HTERT RPE-1 (cell line): ENCODE measurements around the gene IBSP.

Experiments used
- in situ Hi-C: fragments of 300-500 bp; cut with MboI; formaldehyde crosslinking; loops from 4 replicates; pipeline ENCODE4 v1.14.3; 2020; ENCODE audit warnings: low sequenced_read_pairs

Gene IBSP

DNA sequence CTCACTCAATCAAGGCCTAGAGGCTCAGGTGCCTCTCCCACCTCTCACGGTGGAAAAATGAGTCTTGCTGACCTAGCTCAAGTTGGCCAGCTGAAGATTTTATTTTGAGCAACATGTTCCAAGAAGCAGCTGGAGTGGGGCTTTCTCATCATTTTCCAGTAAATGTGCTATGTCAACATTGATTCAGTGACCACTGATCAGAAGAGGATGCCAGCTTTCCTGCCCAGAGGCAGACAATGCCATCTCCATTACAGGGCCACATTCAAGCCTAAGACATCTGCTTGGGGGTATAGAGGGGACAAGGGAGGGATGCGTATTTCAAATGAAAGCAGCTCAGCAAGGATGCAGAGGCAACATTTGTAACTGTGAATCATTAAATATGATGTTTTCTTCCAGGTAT lies 36.4 kb downstream of the IBSP start:
- in situ Hi-C loops: loop anchor here (25.0 kb wide), 1 partner anchor 148 kb away; no protein-coding TSS in a partner anchor

DNA sequence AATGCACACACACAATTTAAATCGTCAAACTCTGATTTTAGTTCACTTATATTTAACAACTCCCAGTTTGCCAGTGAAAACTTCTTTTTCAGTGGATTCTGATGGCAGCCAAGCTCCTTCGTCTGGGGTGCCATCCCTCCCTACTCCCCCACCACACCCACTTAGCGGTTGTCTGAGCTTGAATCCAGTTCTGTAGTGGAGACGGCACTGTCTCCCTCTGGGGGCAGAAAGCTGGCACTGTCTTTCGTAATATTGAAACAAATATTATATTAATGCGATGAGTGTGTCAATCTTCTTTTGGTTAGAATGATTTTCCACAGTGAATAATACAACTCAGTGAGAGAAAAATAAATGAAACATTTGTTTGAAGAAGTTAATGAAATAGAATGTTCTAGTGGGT lies 38.9 kb downstream of the IBSP start:
- in situ Hi-C loops: loop anchor here (25.0 kb wide), 1 partner anchor 151 kb away; no protein-coding TSS in a partner anchor

DNA sequence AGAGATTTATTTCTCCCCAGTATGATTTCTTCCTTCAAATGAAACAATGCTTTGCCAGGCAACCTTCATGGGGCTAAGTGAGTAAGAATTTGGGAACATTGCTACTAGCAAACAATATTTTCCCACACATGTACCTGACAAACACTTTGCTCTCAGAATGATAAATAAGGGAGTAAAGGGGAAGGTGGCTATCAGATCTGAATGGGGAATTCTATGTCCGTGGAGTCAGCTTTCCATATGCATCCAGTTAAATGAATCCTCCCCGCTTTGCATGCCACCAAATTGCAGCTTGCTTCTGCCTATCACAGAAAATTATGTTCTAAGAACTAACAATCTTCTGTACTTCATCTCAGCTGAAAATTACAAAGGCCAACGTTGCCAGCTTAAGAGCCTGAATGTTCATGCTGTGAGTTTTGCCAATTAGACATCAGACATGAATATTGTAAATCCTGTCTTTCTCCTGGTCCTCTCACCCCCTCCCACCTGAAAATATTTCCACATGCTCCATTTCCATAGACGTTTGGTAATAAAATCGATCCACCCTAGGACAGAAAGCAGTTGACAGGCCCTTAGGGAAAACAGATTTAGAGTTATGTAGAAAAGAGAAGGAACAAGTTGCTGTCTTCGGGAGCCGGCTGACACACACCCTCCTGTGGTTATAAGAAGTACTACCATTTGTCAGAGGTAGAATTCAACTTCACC lies 39.7 kb downstream of the IBSP start:
- in situ Hi-C loops: loop anchor here (25.0 kb wide), 1 partner anchor 152 kb away; no protein-coding TSS in a partner anchor

- in situ Hi-C loops: loop anchor here (25.0 kb wide), 1 partner anchor 152 kb away; no protein-coding TSS in a partner anchor
Measured at GRCh38 chr4:87839592-87839946, 40.2 kb downstream of the IBSP start.

DNA sequence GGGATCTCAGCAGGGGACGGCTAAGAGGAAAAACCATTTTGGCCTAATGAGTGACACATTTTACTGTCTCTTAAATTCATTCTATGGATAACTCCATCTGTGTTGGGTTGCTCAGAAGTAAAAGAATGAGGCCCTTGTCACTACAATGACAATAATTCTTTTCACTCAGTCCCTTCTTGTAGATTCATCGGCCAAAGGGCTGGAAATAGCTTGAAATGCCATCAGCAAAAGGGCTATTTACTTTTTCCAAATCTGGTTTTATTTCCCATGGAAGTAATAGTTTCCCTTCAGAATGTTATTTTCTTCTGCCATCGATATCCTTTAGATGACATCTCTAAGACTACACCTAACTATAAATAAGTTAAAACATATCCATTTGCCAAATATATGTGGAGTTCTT lies 40.8 kb downstream of the IBSP start:
- in situ Hi-C loops: loop anchor here (25.0 kb wide), 1 partner anchor 153 kb away; no protein-coding TSS in a partner anchor

- in situ Hi-C loops: loop anchor here (25.0 kb wide), 1 partner anchor 157 kb away; no protein-coding TSS in a partner anchor
Measured at GRCh38 chr4:87843936-87844335, 44.6 kb downstream of the IBSP start.

DNA sequence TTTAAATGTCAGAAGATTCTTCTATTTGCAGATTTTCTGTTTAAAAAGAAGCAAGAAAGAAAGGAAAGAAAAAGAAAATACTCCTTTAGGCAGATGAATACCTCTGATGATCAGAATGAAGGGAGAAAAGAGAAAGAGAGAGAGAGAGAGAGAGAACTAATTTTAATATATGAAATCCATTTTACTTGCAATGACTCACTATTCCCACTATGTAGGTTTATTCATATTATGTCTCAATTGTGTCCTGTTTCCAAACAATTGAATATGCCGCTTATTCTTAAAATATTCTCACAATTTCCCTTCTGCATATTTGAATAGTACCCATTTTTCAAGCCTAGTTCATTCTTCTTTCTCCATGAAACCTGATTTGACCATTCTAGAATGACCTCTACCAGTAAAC lies 45.1 kb downstream of the IBSP start:
- in situ Hi-C loops: loop anchor here (25.0 kb wide), 1 partner anchor 157 kb away; no protein-coding TSS in a partner anchor

DNA sequence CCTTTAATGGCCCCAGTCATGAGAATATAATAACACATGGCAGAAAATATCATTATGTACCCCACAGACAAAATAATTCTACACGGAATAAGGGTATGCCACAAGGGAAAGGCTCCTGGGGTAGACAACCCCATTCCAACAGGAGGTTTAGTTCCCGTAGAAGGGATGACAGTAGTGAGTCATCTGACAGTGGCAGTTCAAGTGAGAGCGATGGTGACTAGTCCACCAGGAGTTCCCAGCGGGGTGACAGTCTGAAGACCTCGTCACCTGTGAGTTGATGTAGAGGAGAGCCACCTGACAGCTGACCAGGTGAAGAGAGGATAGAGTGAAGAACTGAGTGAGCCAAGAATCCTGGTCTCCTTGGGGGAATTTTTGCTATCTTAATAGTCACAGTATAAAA lies 46.9 kb downstream of the IBSP start:
- in situ Hi-C loops: loop anchor here (25.0 kb wide), 1 partner anchor 159 kb away; no protein-coding TSS in a partner anchor

DNA sequence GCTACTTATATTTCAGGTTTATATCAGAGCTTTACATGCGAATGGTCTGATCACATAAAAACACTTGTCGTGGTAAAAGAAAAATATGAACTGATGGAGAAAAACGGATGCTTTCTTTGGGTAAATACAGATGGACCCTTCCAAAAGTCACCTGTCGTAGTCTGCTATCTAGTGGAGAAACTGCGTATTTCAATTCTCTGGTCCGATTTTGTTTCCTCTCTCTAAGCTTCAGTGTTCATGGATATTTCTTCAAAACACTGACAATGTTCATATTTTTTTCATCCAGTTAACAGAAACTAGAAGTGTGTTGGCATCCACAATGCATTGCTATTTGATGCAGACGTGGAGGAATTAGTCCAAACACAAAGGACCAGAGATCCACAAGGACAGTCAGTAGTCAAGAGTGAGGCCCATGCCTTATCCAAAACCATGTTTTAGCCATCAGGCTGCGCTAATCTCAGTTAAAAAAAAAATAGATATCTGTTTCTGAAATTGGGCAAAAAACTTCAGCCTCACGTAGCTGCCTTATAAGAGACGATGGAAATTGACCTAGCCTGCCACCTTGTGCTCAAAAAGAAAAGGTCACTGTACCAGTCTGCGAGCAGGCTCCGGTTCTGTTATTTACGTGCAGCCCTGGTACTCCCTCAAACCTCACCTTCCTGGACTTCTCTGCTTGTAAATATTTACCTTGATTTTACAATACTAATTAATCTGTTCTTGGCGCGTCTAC lies 49.4 kb downstream of the IBSP start:
- in situ Hi-C loops: loop anchor here (25.0 kb wide), 1 partner anchor 161 kb away; no protein-coding TSS in a partner anchor

DNA sequence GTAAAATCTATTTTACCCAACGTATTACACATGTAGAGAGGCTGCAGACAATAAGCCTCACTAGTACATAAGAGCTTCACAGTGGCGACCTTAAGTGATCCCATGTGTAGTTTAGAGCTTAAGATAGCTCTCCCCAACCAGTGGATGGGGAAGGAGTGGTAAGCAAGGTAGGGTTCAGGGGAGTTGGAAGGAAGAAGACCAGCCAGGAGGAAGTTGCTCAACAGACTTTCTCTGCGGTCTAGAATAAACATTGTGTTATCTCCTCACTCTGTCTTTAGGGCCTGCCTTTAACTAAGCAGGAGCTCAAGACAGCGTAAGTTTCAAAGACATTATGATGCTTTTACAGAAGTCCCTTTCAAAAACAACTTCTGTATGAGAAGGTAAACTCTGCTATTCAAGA lies 50.3 kb downstream of the IBSP start:
- in situ Hi-C loops: loop anchor here (25.0 kb wide), 1 partner anchor 162 kb away; no protein-coding TSS in a partner anchor

- in situ Hi-C loops: no loop called here
Measured at GRCh38 chr4:87851332-87851731, 52.0 kb downstream of the IBSP start.

DNA sequence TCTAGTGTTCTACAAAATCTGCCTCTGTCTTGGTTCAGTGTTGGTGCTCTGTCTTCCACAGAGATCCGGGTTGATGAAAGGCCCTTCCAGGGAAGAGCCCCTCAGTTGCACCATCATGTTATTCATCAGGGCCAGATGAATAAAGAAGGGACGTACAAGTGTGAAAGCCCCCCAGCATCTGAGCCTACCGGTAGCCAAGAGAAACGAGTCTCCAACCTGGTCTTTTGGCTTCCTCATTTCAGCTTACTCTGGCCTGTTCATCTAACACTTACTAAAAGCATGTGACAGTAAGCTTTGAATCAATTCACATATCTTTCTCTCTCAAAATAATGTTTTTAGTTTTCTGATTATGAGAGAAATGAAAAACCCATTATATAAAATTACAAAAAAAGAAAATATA lies 52.6 kb downstream of the IBSP start:
- in situ Hi-C loops: no loop called here

- in situ Hi-C loops: no loop called here
Measured at GRCh38 chr4:87853108-87853507, 53.8 kb downstream of the IBSP start.

DNA sequence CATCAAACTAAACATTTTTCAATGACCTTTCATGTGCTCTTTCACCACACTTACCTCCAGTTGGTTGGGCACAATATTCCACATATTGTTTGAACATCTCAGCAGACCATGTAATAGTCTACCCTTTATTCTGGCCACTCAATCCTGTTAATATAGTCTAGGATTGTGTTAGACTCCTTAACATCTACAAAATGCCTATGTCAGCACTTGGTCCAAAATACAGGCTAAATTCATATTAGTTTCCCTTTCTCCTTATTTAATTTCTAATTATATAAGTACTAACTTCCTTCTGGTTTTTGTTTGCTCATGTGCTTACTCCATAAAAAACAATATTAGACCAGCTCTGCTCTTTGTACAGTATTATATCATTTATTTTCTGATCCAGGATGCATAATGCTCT lies 54.5 kb downstream of the IBSP start:
- in situ Hi-C loops: no loop called here

- in situ Hi-C loops: no loop called here
Measured at GRCh38 chr4:87855559-87855958, 56.2 kb downstream of the IBSP start.

DNA sequence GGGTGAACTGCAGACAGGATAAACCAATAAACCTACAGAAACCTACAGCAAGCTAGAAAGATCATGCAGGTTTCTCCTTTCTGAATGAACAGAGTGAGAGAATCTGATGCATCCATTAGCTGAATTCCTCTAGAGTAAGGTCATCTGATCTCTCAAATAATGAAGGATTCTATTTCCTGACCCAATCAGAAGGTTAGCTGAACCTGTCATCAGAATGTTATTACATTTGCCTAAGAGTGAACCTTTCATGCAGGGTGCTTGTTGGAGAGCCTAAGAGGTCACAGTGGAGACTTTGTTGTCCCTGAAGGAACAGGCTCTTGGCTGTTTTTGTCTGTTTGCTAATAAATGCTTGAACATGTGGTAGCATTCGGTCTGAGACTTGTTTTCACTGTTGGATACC lies 57.5 kb downstream of the IBSP start:
- in situ Hi-C loops: no loop called here

GRCh38 chr4:87857789-87858188 lies 58.4 kb downstream of the IBSP start:
- in situ Hi-C loops: no loop called here
